HepG2 (cell line): ENCODE results near the gene HEY2. TPM values are rescaled to one million over a fixed set of nuclear protein-coding genes. Genes with fewer than 3 reads are reported as not detected.

Source experiments
- ATF7 ChIP-seq, 2 experiments: fragments of 450-650 bp in 1 of 2; sonication (generic) in 1 of 2; formaldehyde crosslinking in 1 of 2; IDR thresholded peaks; 2 replicates each; pipeline versions ENCODE4 v1.4.0 to v1.6.1; 2016 to 2020; ENCODE audit warnings: antibody characterized with exemption in 1 of 2, mild to moderate bottlenecking in 1 of 2, missing genetic modification reagents in 1 of 2
- BCL3 ChIP-seq: sonication (generic); formaldehyde crosslinking; IDR thresholded peaks from 2 replicates; pipeline ENCODE4 v1.5.1; 2020; ENCODE audit warnings: mild to moderate bottlenecking, missing genetic modification reagents, moderate library complexity
- CEBPB ChIP-seq: IDR thresholded peaks from 2 replicates; pipeline ENCODE4 v1.6.1; 2011; ENCODE audit warnings: low read depth, low read length, improper control_type of control experiment, borderline replicate concordance
- DNMT1 ChIP-seq: sonication (generic); formaldehyde crosslinking; IDR thresholded peaks from 2 replicates; pipeline ENCODE4 v1.5.1; 2020; ENCODE audit warnings: mild to moderate bottlenecking, missing genetic modification reagents
- ESRRA ChIP-seq: sonication (generic); formaldehyde crosslinking; IDR thresholded peaks from 2 replicates; pipeline ENCODE4 v1.5.1; 2020; ENCODE audit warnings: mild to moderate bottlenecking, low read depth, missing genetic modification reagents
- HES4 ChIP-seq: sonication (generic); formaldehyde crosslinking; IDR thresholded peaks from 2 replicates; pipeline ENCODE4 v1.9.0; 2021; ENCODE audit warnings: mild to moderate bottlenecking, missing genetic modification reagents, borderline replicate concordance
- HOXD1 ChIP-seq: sonication (generic); formaldehyde crosslinking; IDR thresholded peaks from 2 replicates; pipeline ENCODE4 v1.5.0; 2020; ENCODE audit warnings: missing genetic modification reagents
- IRF2 ChIP-seq: IDR thresholded peaks from 2 replicates; pipeline ENCODE4 v1.6.1; 2018; ENCODE audit warnings: missing genetic modification reagents, missing compliant biosample characterization
- KDM5B ChIP-seq: sonication (generic); formaldehyde crosslinking; IDR thresholded peaks from 2 replicates; pipeline ENCODE4 v1.4.0; 2020; ENCODE audit warnings: missing genetic modification reagents, mild to moderate bottlenecking, borderline replicate concordance
- KLF15 ChIP-seq: sonication (generic); formaldehyde crosslinking; IDR thresholded peaks from 2 replicates; pipeline ENCODE4 v1.8.1; 2023; ENCODE audit warnings: borderline replicate concordance, mild to moderate bottlenecking, inconsistent platforms, missing genetic modification reagents, mixed read lengths
- MAFG ChIP-seq: sonication (generic); formaldehyde crosslinking; IDR thresholded peaks from 2 replicates; pipeline ENCODE4 v1.5.1; 2020; ENCODE audit warnings: mild to moderate bottlenecking, missing genetic modification reagents
- MAZ ChIP-seq, 2 experiments: sonication (generic) in 1 of 2; formaldehyde crosslinking in 1 of 2; IDR thresholded peaks; 2 replicates each; pipeline versions ENCODE4 v1.5.0 to v1.6.1; 2012 to 2020; ENCODE audit warnings: low read depth in 2 of 2, mild to moderate bottlenecking in 2 of 2, borderline replicate concordance in 1 of 2, improper control_type of control experiment in 1 of 2, low read length in 1 of 2, missing genetic modification reagents in 1 of 2, moderate library complexity in 1 of 2
- MIER2 ChIP-seq: IDR thresholded peaks from 2 replicates; pipeline ENCODE4 v1.6.1; 2016; ENCODE audit warnings: missing biosample characterization, missing genetic modification reagents
- MLX ChIP-seq: IDR thresholded peaks from 2 replicates; pipeline ENCODE4 v1.6.1; 2016
- NAIF1 ChIP-seq: sonication (generic); formaldehyde crosslinking; IDR thresholded peaks from 2 replicates; pipeline ENCODE4 v1.5.0; 2020; ENCODE audit warnings: mild to moderate bottlenecking, missing genetic modification reagents, borderline replicate concordance
- NR2F1 ChIP-seq, 2 experiments: fragments of 450-650 bp in 1 of 2; formaldehyde crosslinking in 1 of 2; IDR thresholded peaks; 2 replicates each; pipeline versions ENCODE4 v1.5.0 to v1.6.1; 2016 to 2020; ENCODE audit warnings: mild to moderate bottlenecking in 1 of 2, missing compliant biosample characterization in 1 of 2, missing genetic modification reagents in 1 of 2, moderate library complexity in 1 of 2
- POLR2A ChIP-seq, 2 experiments: IDR thresholded peaks; 2 replicates each; pipeline ENCODE4 v1.6.1; 2011; ENCODE audit warnings: low read depth in 2 of 2, low read length in 2 of 2, mild to moderate bottlenecking in 1 of 2, moderate library complexity in 1 of 2; ENCODE audit not compliant: insufficient read depth in 1 of 2
- RFX1 ChIP-seq: fragments of 450-650 bp; IDR thresholded peaks from 2 replicates; pipeline ENCODE4 v1.6.1; 2017
- SIX1 ChIP-seq: sonication (generic); formaldehyde crosslinking; IDR thresholded peaks from 2 replicates; pipeline ENCODE4 v1.4.0; 2020; ENCODE audit warnings: missing genetic modification reagents, borderline replicate concordance
- SSRP1 ChIP-seq: IDR thresholded peaks from 2 replicates; pipeline ENCODE4 v1.6.1; 2016; ENCODE audit warnings: control low read depth
- SYNCRIP ChIP-seq: fragments of 200-400 bp; formaldehyde crosslinking; IDR thresholded peaks from 2 replicates; pipeline ENCODE4 v1.6.1; 2018; ENCODE audit warnings: mild to moderate bottlenecking, low read depth, low read length; ENCODE audit not compliant: insufficient read depth
- ZNF350 ChIP-seq: sonication (generic); formaldehyde crosslinking; IDR thresholded peaks from 2 replicates; pipeline ENCODE4 v1.4.0; 2020; ENCODE audit warnings: mild to moderate bottlenecking, low read depth, missing genetic modification reagents, borderline replicate concordance
- ZNF501 ChIP-seq: sonication (generic); formaldehyde crosslinking; IDR thresholded peaks from 2 replicates; pipeline ENCODE4 v1.5.1; 2020; ENCODE audit warnings: mild to moderate bottlenecking, moderate library complexity, missing genetic modification reagents
- ZNF619 ChIP-seq: sonication (generic); formaldehyde crosslinking; IDR thresholded peaks from 2 replicates; pipeline ENCODE4 v1.4.0; 2020; ENCODE audit warnings: mild to moderate bottlenecking, missing genetic modification reagents
- ZNF644 ChIP-seq: IDR thresholded peaks from 2 replicates; pipeline ENCODE4 v1.6.1; 2016; ENCODE audit warnings: low read depth
- ZNF781 ChIP-seq: sonication (generic); formaldehyde crosslinking; IDR thresholded peaks from 2 replicates; pipeline ENCODE4 v1.5.1; 2020; ENCODE audit warnings: borderline replicate concordance, mild to moderate bottlenecking, missing genetic modification reagents; ENCODE audit errors: not compliant biosample characterization
- polyA plus RNA-seq, 8 experiments: library from polyadenylated mRNA; depleted of rRNA in 3 of 8; stranded (reverse) in 7 of 8; unstranded in 1 of 8; fragments of >200 nt; fragmentation: Illumina TruSeq in 4 of 8; extraction: Trizol in 4 of 8; gene quantifications; 2 replicates each; pipeline versions ENCODE4 v1.2.1 to v1.2.3, GENCODE V29; 2011 to 2016; ENCODE audit warnings: low read depth in 4 of 8, missing spikeins in 1 of 8, mixed read lengths in 1 of 8; ENCODE audit not compliant: insufficient read depth in 1 of 8
- total RNA-seq, 5 experiments: library from RNA; depleted of rRNA; stranded (reverse); fragments of >200 nt; fragmentation: Illumina TruSeq; extraction: Trizol; gene quantifications; 2 replicates each; pipeline ENCODE4 v1.2.3, GENCODE V29; 2016; ENCODE audit warnings: low read depth in 1 of 5
- TF ChIP-seq, protein P1 (sequence below): sonication (generic); IDR thresholded peaks from 2 replicates; pipeline ENCODE4 v1.6.1; 2016; ENCODE audit warnings: low read depth, borderline replicate concordance
- TF ChIP-seq, protein P2 (sequence below): IDR thresholded peaks from 2 replicates; pipeline ENCODE4 v1.6.1; 2018; ENCODE audit warnings: missing genetic modification reagents

Gene HEY2
- total and polyA plus RNA-seq, 2 of the 13 experiments (the other 11 are each of a cell fraction or from before 2014, with no cell fraction given): 0.04 TPM

- TF ChIP-seq NR2F1 (CRISPR knock-in tag; IDR thresholded peaks at IDR 0.05) (no peak), ATF7 (IDR thresholded peaks at IDR 0.05) (no peak), ATF7 (CRISPR knock-in tag; IDR thresholded peaks at IDR 0.05) (no peak), NAIF1 (CRISPR knock-in tag) (no peak), MIER2 (CRISPR knock-in tag) (peak; percentile 64), RFX1 (no peak), ZNF781 (no peak), ZNF350 (CRISPR knock-in tag) (peak; percentile 41; the same call in 1 of the 2 replicates), HES4 (CRISPR knock-in tag) (no peak), KLF15 (CRISPR knock-in tag) (no peak; the same call in 1 of the 2 replicates), ZNF619 (no peak), ZNF644 (CRISPR knock-in tag) (no peak), ZNF501 (CRISPR knock-in tag) (no peak), IRF2 (CRISPR knock-in tag) (peak; percentile 92), SYNCRIP (no peak), BCL3 (CRISPR knock-in tag) (no peak), POLR2A (IDR thresholded peaks at IDR 0.05; ENCODE audit: insufficient read depth in 1 of 2, low read depth in 2 of 2, low read length in 2 of 2) (no peak), MAFG (no peak), DNMT1 (no peak), MLX (CRISPR knock-in tag) (peak; percentile 43), KDM5B (CRISPR knock-in tag) (no peak), MAZ (IDR thresholded peaks at IDR 0.05; ENCODE audit: borderline replicate concordance, low read depth, low read length) (no peak), MAZ (CRISPR knock-in tag; IDR thresholded peaks at IDR 0.05; ENCODE audit: low read depth) (no peak; the same call in 1 of the 2 replicates), HOXD1 (CRISPR knock-in tag) (no peak), SIX1 (CRISPR knock-in tag) (peak; percentile 56; the same call in 1 of the 2 replicates), CEBPB (peak; percentile 90), SSRP1 (CRISPR knock-in tag) (no peak), ESRRA (CRISPR knock-in tag) (no peak)
- TF ChIP-seq, protein P1, sequence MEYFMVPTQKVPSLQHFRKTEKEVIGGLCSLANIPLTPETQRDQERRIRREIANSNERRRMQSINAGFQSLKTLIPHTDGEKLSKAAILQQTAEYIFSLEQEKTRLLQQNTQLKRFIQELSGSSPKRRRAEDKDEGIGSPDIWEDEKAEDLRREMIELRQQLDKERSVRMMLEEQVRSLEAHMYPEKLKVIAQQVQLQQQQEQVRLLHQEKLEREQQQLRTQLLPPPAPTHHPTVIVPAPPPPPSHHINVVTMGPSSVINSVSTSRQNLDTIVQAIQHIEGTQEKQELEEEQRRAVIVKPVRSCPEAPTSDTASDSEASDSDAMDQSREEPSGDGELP: peak; percentile 3; the same call in 1 of the 2 replicates
- TF ChIP-seq, protein P2, sequence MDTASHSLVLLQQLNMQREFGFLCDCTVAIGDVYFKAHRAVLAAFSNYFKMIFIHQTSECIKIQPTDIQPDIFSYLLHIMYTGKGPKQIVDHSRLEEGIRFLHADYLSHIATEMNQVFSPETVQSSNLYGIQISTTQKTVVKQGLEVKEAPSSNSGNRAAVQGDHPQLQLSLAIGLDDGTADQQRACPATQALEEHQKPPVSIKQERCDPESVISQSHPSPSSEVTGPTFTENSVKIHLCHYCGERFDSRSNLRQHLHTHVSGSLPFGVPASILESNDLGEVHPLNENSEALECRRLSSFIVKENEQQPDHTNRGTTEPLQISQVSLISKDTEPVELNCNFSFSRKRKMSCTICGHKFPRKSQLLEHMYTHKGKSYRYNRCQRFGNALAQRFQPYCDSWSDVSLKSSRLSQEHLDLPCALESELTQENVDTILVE: peak; percentile 51; the same call in 1 of the 2 replicates
These were observed 30.6 kb downstream of the HEY2 start (continued) for GRCh38 chr6:125779924-125780539.
